ENCODE measurements around the gene LRRC59. TPM values are rescaled to one million over a fixed set of nuclear protein-coding genes. Genes with fewer than 3 reads are reported as not detected.

LRRC59 gene
- total and polyA plus RNA-seq, 2 of the 8 experiments (the other 6 are each of a cell fraction or from before 2014, with no cell fraction given): 48.3 to 117 TPM

DNA sequence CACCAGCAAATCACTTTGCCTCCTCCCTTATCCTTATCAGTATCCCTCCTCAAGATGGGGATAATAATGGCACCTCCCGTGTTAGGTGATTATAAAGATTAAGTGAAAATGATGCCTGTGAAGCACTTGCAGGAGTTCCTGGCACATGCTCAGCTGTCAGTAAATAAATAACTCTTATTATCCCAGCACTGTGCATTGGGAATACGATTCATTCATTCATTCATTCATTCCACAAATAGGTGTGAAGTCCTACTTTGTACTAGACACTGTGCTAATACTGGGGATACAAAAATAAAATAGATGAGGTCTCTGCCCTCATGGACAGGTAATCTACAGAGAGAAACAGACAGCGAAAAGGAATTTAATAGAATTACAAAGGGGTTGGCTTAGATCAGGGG, 49.4 kb downstream of the LRRC59 start:
- Histone ChIP-seq H3K23ac (ENCODE audit: insufficient read length) (no peak overlapping the region), H3K14ac (ENCODE audit: insufficient read length) (no peak overlapping the region), H3K79me1 (ENCODE audit: low read depth, low read length) (peaks cover 20% of the 10 kb centered on the region), H3K23me2 (ENCODE audit: low read depth, low read length) (peaks cover 17% of the 10 kb centered on the region), H4K8ac (ENCODE audit: extremely low read depth, insufficient read depth, low read length) (no peak overlapping the region), H2BK15ac (ENCODE audit: low read length) (no peak overlapping the region), H2BK5ac (ENCODE audit: low read depth, low read length) (0 out of 2 replicates have a peak overlapping the region, but pooled peaks have one; percentile 72), H3K4me1 (replicated peaks in 1 of 4; ENCODE audit: control insufficient read depth in 3 of 4, insufficient read depth in 4 of 4, low read length in 3 of 4) (peaks cover 4 to 17% (median 11%) of the 10 kb centered on the region in 4 experiments), H3K79me2 (ENCODE audit: control insufficient read depth in 1 of 2, insufficient read depth in 2 of 2, low read length in 2 of 2) (peaks cover 0 to 25% of the 10 kb centered on the region in 2 experiments; a peak in 2 of 4 replicates), H3K9ac (replicated peaks in 1 of 4; ENCODE audit: extremely low read depth in 1 of 4, low read depth in 3 of 4, low read length in 3 of 4) (0 out of 7 replicates have a peak overlapping the region, but pooled peaks of 1 of the 4 experiments have one; percentile 30), H2BK120ac (replicated peaks; ENCODE audit: low read depth, low read length) (no peak overlapping the region), H3K4ac (replicated peaks; ENCODE audit: insufficient read length, low read depth, low read length) (no peak overlapping the region), H3K56ac (replicated peaks; ENCODE audit: insufficient read length, low read depth, low read length) (no peak overlapping the region), H3K27ac (ENCODE audit: low read depth, low read length) (no peak overlapping the region), H3K4me3 (ENCODE audit: extremely low read depth in 1 of 4, insufficient read depth in 2 of 4, low read depth in 3 of 4, low read length in 4 of 4) (peak overlapping the region in 3 of 4 experiments; percentile 81 to 93 (median 93); a peak in 6 of 8 replicates), H3K27me3 (replicated peaks in 1 of 4; ENCODE audit: control insufficient read depth in 3 of 4, extremely low read depth in 1 of 4, insufficient read depth in 3 of 4, low read length in 3 of 4) (peaks cover 0 to 9% (median 5%) of the 10 kb centered on the region in 4 experiments; a peak in 4 of 7 replicates), H3K9me3 (ENCODE audit: insufficient read depth in 2 of 2, low read depth in 1 of 2, low read length in 1 of 2) (no peaks in the 10 kb centered on the region), H2BK20ac (ENCODE audit: low read length) (no peak overlapping the region), H2AK5ac (ENCODE audit: low read depth, low read length) (peak overlapping the region; percentile 65; the same call in 1 of the 2 replicates), H4K20me1 (replicated peaks in 1 of 2; ENCODE audit: control insufficient read depth in 1 of 2, insufficient read depth in 2 of 2, low read length in 2 of 2) (peaks cover 2 to 24% of the 10 kb centered on the region in 2 experiments), H3K36me3 (ENCODE audit: control insufficient read depth in 2 of 4, insufficient read depth in 4 of 4, low read length in 3 of 4) (0 out of 8 replicates have a peak, but pooled peaks cover 0 to 4% (median 0%) of the 10 kb centered on the region in 4 experiments), H4K5ac (ENCODE audit: insufficient read length, low read depth, low read length) (no peak overlapping the region), H4K91ac (replicated peaks; ENCODE audit: insufficient read length, low read length) (no peak overlapping the region), H2BK12ac (ENCODE audit: low read depth, low read length) (0 out of 2 replicates have a peak overlapping the region, but pooled peaks have one; percentile 55), H3K4me2 (ENCODE audit: insufficient read depth in 1 of 2, low read depth in 2 of 2, low read length in 2 of 2) (peak overlapping the region; percentile 91 to 95), H2AFZ (ENCODE audit: low read length) (no peak overlapping the region), H3K18ac (ENCODE audit: extremely low read depth, low read length) (peak overlapping the region; percentile 51; the same call in 1 of the 2 replicates)
- no peak for FAIRE-seq
- no peak for DNase-seq (ENCODE audit: low read depth in 1 of 2, low spot score in 2 of 2)
- POLR2A ChIA-PET (ENCODE audit: partially characterized antibody): interaction anchor here (0.9 to 12.4 kb wide), 3 partner anchors 14 to 195 kb away, joined by 3 to 135 read pairs (median 3); no protein-coding TSS in a partner anchor
- WGBS, 2 experiments (ENCODE audit: extremely low coverage in 1 of 2, insufficient coverage in 1 of 2, insufficient read length in 1 of 2, insufficient replicate concordance in 2 of 2, low coverage in 1 of 2, low lambda C conversion rate in 2 of 2, missing lambda C conversion rate in 1 of 2): 83% methylated on average over 3 of the region's 3 CpGs; no CpG with 5 or more reads in 1 of the 2 experiments
- CTCF ChIA-PET (ENCODE audit: partially characterized antibody): interaction anchor here (1.0 to 4.0 kb wide), 6 partner anchors 12 to 148 kb away, joined by 3 to 58 read pairs (median 4); no protein-coding TSS in a partner anchor
- TF ChIP-seq RFX5 (IDR thresholded peaks at IDR 0.05; ENCODE audit: borderline replicate concordance, low read depth, low read length) (no peak), POLR2A (IDR thresholded peaks at IDR 0.05; ENCODE audit: control extremely low read depth in 1 of 2, low read depth in 2 of 2, low read length in 2 of 2) (no peak), KDM4A (IDR thresholded peaks at IDR 0.05; ENCODE audit: low read depth, low read length, severe bottlenecking) (no peak), EGR1 (IDR thresholded peaks at IDR 0.05; ENCODE audit: borderline replicate concordance, low read depth, low read length) (no peak)
- TF ChIP-seq, protein P1, sequence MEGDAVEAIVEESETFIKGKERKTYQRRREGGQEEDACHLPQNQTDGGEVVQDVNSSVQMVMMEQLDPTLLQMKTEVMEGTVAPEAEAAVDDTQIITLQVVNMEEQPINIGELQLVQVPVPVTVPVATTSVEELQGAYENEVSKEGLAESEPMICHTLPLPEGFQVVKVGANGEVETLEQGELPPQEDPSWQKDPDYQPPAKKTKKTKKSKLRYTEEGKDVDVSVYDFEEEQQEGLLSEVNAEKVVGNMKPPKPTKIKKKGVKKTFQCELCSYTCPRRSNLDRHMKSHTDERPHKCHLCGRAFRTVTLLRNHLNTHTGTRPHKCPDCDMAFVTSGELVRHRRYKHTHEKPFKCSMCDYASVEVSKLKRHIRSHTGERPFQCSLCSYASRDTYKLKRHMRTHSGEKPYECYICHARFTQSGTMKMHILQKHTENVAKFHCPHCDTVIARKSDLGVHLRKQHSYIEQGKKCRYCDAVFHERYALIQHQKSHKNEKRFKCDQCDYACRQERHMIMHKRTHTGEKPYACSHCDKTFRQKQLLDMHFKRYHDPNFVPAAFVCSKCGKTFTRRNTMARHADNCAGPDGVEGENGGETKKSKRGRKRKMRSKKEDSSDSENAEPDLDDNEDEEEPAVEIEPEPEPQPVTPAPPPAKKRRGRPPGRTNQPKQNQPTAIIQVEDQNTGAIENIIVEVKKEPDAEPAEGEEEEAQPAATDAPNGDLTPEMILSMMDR (IDR thresholded peaks at IDR 0.05; ENCODE audit: control extremely low read depth in 1 of 3, insufficient read depth in 1 of 3, low read depth in 1 of 3, low read length in 3 of 3): no peak
- TF ChIP-seq, protein P2, sequence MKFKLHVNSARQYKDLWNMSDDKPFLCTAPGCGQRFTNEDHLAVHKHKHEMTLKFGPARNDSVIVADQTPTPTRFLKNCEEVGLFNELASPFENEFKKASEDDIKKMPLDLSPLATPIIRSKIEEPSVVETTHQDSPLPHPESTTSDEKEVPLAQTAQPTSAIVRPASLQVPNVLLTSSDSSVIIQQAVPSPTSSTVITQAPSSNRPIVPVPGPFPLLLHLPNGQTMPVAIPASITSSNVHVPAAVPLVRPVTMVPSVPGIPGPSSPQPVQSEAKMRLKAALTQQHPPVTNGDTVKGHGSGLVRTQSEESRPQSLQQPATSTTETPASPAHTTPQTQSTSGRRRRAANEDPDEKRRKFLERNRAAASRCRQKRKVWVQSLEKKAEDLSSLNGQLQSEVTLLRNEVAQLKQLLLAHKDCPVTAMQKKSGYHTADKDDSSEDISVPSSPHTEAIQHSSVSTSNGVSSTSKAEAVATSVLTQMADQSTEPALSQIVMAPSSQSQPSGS (IDR thresholded peaks at IDR 0.05; ENCODE audit: low read length): no peak
- TF ChIP-seq, protein P3, sequence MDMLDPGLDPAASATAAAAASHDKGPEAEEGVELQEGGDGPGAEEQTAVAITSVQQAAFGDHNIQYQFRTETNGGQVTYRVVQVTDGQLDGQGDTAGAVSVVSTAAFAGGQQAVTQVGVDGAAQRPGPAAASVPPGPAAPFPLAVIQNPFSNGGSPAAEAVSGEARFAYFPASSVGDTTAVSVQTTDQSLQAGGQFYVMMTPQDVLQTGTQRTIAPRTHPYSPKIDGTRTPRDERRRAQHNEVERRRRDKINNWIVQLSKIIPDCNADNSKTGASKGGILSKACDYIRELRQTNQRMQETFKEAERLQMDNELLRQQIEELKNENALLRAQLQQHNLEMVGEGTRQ (IDR thresholded peaks at IDR 0.05; ENCODE audit: low read length): no peak
